PC-3 (cell line): ENCODE measurements around the gene NOTCH1. TPM values are rescaled to one million over a fixed set of nuclear protein-coding genes. Genes with fewer than 3 reads are reported as not detected.

Experiments used
- ATAC-seq: fragments of 200-7000 bp; cut with Tn5 transposase; 2 replicates; pipeline ENCODE4 v1.9.1; 2020; ENCODE audit warnings: mild to moderate bottlenecking, moderate library complexity
- BruUV-seq: library from RNA; stranded (reverse); fragments of 400-500 nt; replicated peaks from 2 replicates; lab custom pipeline; 2021; lab: Mats Ljungman, UMichigan
- CTCF ChIA-PET: fragments of 300-600 bp; sonication (Branson Sonifier 250); formaldehyde crosslinking; loops from one replicate; lab custom pipeline; 2022; ENCODE audit warnings: antibody characterized with exemption; lab: Charles Lee
- POLR2A ChIA-PET: fragments of 300-600 bp; sonication (Branson Sonifier 250); formaldehyde crosslinking; loops from one replicate; lab custom pipeline; 2022; ENCODE audit warnings: antibody characterized with exemption; ENCODE audit not compliant: unreplicated experiment; lab: Charles Lee
- DNase-seq: peaks from one replicate; pipeline ENCODE4 v3.0.0-alpha.2; 2015
- H2AFZ ChIP-seq: fragments of 300-600 bp; sonication (generic); 2 replicates; pipeline ENCODE4 v1.6.0; 2016; ENCODE audit warnings: antibody characterized with exemption, low read length
- H3F3A ChIP-seq: fragments of 300-600 bp; sonication (generic); one replicate; pipeline ENCODE4 v1.6.0; 2017; ENCODE audit warnings: antibody characterized with exemption, low read length, control low read depth, mild to moderate bottlenecking; ENCODE audit not compliant: unreplicated experiment
- H3K27ac ChIP-seq: fragments of 300-600 bp; sonication (generic); 2 replicates; pipeline ENCODE4 v1.5.1; 2016; ENCODE audit warnings: mild to moderate bottlenecking, low read length
- H3K27me3 ChIP-seq: fragments of 300-600 bp; sonication (generic); 2 replicates; pipeline ENCODE4 v1.6.1; 2016; ENCODE audit warnings: low read length, mixed read lengths
- H3K36me3 ChIP-seq: fragments of 300-600 bp; sonication (generic); 2 replicates; pipeline ENCODE4 v1.6.1; 2016; ENCODE audit warnings: low read depth, mixed run types, low read length, mixed read lengths
- H3K4me1 ChIP-seq: fragments of 300-600 bp; sonication (generic); 2 replicates; pipeline ENCODE4 v1.5.1; 2016; ENCODE audit warnings: low read length; ENCODE audit not compliant: insufficient read depth
- H3K4me2 ChIP-seq: fragments of 300-600 bp; sonication (generic); 2 replicates; pipeline ENCODE4 v1.6.0; 2016; ENCODE audit warnings: low read length
- H3K4me3 ChIP-seq: fragments of 300-600 bp; sonication (generic); 2 replicates; pipeline ENCODE4 v1.5.1; 2016; ENCODE audit warnings: mild to moderate bottlenecking, low read length, mixed read lengths
- H3K79me2 ChIP-seq: fragments of 300-600 bp; sonication (generic); 2 replicates; pipeline ENCODE4 v1.6.1; 2017; ENCODE audit warnings: low read length, mixed read lengths
- H3K9ac ChIP-seq: fragments of 300-600 bp; sonication (generic); 2 replicates; pipeline ENCODE4 v1.6.0; 2016; ENCODE audit warnings: mild to moderate bottlenecking, low read length
- H3K9me2 ChIP-seq: fragments of 300-600 bp; sonication (generic); replicated peaks from 2 replicates; pipeline ENCODE4 v1.6.1; 2016; ENCODE audit warnings: mixed run types, low read length, mixed read lengths
- H3K9me3 ChIP-seq: fragments of 300-600 bp; sonication (generic); 2 replicates; pipeline ENCODE4 v1.6.1; 2016; ENCODE audit warnings: low read length, mixed read lengths
- H4K20me1 ChIP-seq: fragments of 300-600 bp; sonication (generic); 2 replicates; pipeline ENCODE4 v1.6.1; 2016; ENCODE audit warnings: low read length, mixed read lengths
- EZH2 ChIP-seq: fragments of 300-600 bp; sonication (generic); IDR thresholded peaks from one replicate; pipeline ENCODE4 v1.6.1; 2017; ENCODE audit warnings: antibody characterized with exemption, mild to moderate bottlenecking, low read length; ENCODE audit not compliant: unreplicated experiment
- EZH2phosphoT487 ChIP-seq: fragments of 300-600 bp; sonication (generic); IDR thresholded peaks from 2 replicates; pipeline ENCODE4 v1.6.1; 2018; ENCODE audit warnings: mild to moderate bottlenecking, antibody characterized with exemption, low read length, borderline replicate concordance
- intact Hi-C: fragments of 100-400 bp; cut with micrococcal nuclease; formaldehyde crosslinking; loops from 2 replicates; pipeline ENCODE4 v1.9.0; 2023
- total RNA-seq: library from RNA; depleted of rRNA; stranded (reverse); fragments of >200 nt; gene quantifications from 2 replicates; pipeline ENCODE4 v1.2.3, GENCODE V29; 2014
- TF ChIP-seq, protein P1 (sequence below): fragments of 300-600 bp; sonication (generic); conservative IDR thresholded peaks from 2 replicates; pipeline ENCODE4 v1.5.1; 2017; ENCODE audit warnings: antibody characterized with exemption, low read depth, mild to moderate bottlenecking, low read length

NOTCH1 gene
- total RNA-seq, 1 experiment from 2014 or later: 14.3 TPM

DNA sequence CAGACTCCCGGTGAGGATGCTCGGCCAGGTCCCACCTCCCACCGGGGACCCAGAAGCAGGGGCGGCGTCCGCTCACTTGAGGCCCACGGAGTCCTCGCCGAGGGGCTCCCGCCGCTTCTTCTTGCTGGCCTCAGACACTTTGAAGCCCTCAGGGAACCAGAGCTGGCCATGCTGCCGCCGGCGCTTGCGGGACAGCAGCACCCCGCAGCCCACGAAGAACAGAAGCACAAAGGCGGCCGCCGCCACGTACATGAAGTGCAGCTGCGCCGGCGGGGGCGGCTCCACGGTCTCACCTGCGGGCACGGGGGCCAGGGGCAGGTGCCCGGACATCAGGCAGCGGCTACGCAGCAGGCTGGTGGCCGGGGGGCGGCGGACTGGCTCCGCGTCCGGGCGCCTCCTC, 43.7 kb downstream of the NOTCH1 start:
- H3K36me3 ChIP-seq: no peaks in the 10 kb centered on the region
- ATAC-seq (no peak), DNase-seq (no peak)
- no peaks in the 10 kb centered on the region for H3K9me2 ChIP-seq
- H3K27ac ChIP-seq: no peak overlapping the region
- ChIA-PET POLR2A (no interaction called here), CTCF (no interaction called here)
- H3K79me2 ChIP-seq: no peaks in the 10 kb centered on the region
- H3K4me1 ChIP-seq: no peaks in the 10 kb centered on the region
- H3K4me2 ChIP-seq: no peak overlapping the region
- H2AFZ ChIP-seq: no peak overlapping the region
- TF ChIP-seq, protein P1, sequence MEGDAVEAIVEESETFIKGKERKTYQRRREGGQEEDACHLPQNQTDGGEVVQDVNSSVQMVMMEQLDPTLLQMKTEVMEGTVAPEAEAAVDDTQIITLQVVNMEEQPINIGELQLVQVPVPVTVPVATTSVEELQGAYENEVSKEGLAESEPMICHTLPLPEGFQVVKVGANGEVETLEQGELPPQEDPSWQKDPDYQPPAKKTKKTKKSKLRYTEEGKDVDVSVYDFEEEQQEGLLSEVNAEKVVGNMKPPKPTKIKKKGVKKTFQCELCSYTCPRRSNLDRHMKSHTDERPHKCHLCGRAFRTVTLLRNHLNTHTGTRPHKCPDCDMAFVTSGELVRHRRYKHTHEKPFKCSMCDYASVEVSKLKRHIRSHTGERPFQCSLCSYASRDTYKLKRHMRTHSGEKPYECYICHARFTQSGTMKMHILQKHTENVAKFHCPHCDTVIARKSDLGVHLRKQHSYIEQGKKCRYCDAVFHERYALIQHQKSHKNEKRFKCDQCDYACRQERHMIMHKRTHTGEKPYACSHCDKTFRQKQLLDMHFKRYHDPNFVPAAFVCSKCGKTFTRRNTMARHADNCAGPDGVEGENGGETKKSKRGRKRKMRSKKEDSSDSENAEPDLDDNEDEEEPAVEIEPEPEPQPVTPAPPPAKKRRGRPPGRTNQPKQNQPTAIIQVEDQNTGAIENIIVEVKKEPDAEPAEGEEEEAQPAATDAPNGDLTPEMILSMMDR: no peak
- no peak for TF ChIP-seq EZH2
- TF ChIP-seq EZH2phosphoT487: no peak
- H4K20me1 ChIP-seq: no peaks in the 10 kb centered on the region
- BruUV-seq: no TSS peak
- intact Hi-C loops: no loop called here
- no peaks in the 10 kb centered on the region for H3F3A ChIP-seq
- H3K4me3 ChIP-seq: no peak overlapping the region
- no peaks in the 10 kb centered on the region for H3K9me3 ChIP-seq
- H3K9ac ChIP-seq: no peak overlapping the region
- no peaks in the 10 kb centered on the region for H3K27me3 ChIP-seq

DNA sequence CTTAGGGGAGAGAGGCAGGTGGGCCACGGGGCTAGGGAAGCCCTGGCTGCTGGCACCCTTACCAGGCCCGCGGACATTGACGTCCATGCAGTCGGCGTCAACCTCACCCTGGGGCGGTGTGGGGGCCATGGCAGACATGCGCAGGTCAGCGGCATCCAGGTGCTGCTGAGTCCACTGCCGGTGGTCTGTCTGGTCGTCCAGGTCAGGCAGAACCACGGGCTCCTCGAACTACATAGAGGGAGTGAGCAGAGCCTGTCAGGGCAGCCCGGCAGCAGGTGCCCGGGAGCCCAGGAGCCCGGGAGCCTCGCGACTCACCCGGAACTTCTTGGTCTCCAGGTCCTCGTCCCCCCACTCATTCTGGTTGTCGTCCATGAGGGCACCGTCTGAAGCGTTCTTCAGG, 44.2 kb downstream of the NOTCH1 start:
- H3K36me3 ChIP-seq: no peaks in the 10 kb centered on the region
- no peak overlapping the region for H3K9ac ChIP-seq
- TF ChIP-seq EZH2phosphoT487 (no peak), EZH2 (no peak)
- TF ChIP-seq, protein P1: no peak
- no peaks in the 10 kb centered on the region for H3K9me3 ChIP-seq
- H4K20me1 ChIP-seq: no peaks in the 10 kb centered on the region
- no peaks in the 10 kb centered on the region for H3K9me2 ChIP-seq
- no peak overlapping the region for H2AFZ ChIP-seq
- no peaks in the 10 kb centered on the region for H3K4me1 ChIP-seq
- BruUV-seq: no TSS peak
- CTCF ChIA-PET: no interaction called here
- H3K79me2 ChIP-seq: no peaks in the 10 kb centered on the region
- POLR2A ChIA-PET: no interaction called here
- ATAC-seq: no peak
- intact Hi-C loops: no loop called here
- DNase-seq: no peak
- no peak overlapping the region for H3K27ac ChIP-seq
- H3K4me3 ChIP-seq: no peak overlapping the region
- H3F3A ChIP-seq: no peaks in the 10 kb centered on the region
- H3K27me3 ChIP-seq: no peaks in the 10 kb centered on the region
- no peak overlapping the region for H3K4me2 ChIP-seq

DNA sequence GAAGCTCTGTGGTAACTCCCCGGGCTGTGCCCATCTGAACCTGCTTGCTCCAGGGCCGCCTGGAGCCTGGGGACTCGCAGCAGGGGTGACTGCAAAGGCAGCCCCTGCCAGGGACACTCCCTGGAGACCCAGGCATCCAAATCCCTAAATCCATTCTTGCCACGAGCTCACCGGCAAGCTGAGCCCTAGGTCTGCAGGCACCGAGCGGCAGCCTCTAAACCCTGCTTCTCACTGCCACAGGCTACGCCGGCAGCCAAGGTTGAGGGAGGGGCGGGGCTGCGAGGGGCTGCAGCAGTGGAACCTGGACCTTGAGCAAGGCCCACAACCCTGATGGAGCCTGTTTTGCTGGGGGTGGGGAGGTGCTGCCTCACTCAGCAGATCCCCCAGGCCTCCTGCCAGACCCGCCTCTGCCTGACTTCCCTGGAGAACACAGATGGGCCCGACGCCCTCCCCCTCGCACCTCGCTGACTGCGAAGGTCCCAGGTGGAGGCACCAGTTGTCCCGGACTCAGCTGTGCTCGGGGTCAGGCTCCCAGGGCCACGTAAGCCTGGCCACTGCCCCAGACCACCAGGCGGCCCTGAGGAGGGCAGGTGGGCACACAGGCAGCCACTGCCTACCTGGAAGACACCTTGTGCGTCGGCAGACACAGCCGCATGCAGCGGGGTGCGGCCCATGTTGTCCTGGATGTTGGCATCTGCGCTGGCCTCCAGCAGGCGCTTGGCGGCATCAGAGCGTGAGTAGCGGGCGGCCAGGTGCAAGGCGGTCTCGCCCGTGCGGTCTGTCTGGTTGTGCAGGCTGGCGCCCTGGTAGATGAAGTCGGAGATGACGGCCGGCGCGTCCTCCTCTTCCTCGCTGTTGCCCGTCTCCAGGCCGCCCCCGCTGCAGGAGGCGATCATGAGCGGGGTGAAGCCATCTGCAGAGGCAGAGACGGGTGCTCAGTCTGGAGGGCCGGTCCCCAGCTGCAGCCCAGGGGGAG, 45.6 kb downstream of the NOTCH1 start:
- no TSS peak for BruUV-seq
- no peaks in the 10 kb centered on the region for H3K9me3 ChIP-seq
- DNase-seq (no peak), ATAC-seq (no peak)
- H3K9me2 ChIP-seq: no peaks in the 10 kb centered on the region
- H3K4me3 ChIP-seq: no peak overlapping the region
- no peaks in the 10 kb centered on the region for H3F3A ChIP-seq
- intact Hi-C loops: no loop called here
- ChIA-PET CTCF (no interaction called here), POLR2A (no interaction called here)
- H3K79me2 ChIP-seq: no peaks in the 10 kb centered on the region
- no peak overlapping the region for H3K4me2 ChIP-seq
- H3K27ac ChIP-seq: no peak overlapping the region
- H3K9ac ChIP-seq: no peak overlapping the region
- H2AFZ ChIP-seq: no peak overlapping the region
- no peaks in the 10 kb centered on the region for H3K4me1 ChIP-seq
- no peaks in the 10 kb centered on the region for H4K20me1 ChIP-seq
- no peaks in the 10 kb centered on the region for H3K27me3 ChIP-seq
- TF ChIP-seq EZH2phosphoT487: no peak
- TF ChIP-seq EZH2: no peak
- TF ChIP-seq, protein P1: no peak
- H3K36me3 ChIP-seq: no peaks in the 10 kb centered on the region
